ENCODE results near the gene SHMT1. TPM values are rescaled to one million over a fixed set of nuclear protein-coding genes. Genes with fewer than 3 reads are reported as not detected.
"Not testable (repeated sequence)": the region's sequence is repeated elsewhere in the genome, so short reads cannot be mapped to it uniquely, and the experiment has no call there.

Gene SHMT1
- total RNA-seq, 1 experiment from 2014 or later, result 62.7 TPM

DNA sequence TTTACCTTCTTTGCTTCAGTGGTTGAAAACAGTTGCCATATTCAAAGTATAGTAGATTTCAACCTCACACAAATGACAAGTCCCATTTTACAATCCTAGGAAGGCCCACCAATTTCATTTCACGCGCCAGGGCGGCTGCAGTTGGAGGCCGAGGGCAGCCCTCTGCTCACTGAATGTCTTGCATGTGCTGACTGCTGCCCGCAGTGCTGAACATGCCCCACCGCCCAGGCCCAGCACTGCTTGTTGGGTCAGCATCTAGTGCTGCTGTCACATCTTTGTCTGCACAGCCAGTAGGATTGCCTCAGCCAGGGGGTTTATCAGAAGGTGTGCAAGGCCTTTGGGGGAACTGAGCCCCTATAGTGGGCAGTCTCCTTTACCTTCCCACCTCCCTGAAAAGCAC is 36.8 kb downstream of the SHMT1 start:
- DNase-seq (ENCODE audit: low spot score), result no peak

DNA sequence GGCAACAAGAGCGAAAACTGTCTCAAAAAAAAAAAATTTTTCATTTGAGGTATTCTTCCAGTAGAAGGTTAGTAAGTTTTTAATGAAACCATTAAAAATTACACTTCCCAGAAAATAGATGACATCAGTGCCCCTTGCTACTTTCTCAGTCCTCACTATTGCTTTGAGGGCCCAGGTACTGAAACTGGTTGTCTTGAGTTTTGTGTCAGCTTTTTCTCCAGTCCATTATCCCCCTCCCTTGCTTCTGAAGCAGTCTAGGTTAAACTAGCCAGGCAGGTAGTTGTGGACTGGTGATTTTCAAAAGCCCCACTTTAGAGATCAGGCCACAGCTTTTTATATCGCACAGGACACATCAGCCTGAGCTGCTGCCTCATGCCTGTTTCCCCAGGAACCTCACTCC is 37.3 kb downstream of the SHMT1 start:
- no peak for DNase-seq (ENCODE audit: low spot score)

DNA sequence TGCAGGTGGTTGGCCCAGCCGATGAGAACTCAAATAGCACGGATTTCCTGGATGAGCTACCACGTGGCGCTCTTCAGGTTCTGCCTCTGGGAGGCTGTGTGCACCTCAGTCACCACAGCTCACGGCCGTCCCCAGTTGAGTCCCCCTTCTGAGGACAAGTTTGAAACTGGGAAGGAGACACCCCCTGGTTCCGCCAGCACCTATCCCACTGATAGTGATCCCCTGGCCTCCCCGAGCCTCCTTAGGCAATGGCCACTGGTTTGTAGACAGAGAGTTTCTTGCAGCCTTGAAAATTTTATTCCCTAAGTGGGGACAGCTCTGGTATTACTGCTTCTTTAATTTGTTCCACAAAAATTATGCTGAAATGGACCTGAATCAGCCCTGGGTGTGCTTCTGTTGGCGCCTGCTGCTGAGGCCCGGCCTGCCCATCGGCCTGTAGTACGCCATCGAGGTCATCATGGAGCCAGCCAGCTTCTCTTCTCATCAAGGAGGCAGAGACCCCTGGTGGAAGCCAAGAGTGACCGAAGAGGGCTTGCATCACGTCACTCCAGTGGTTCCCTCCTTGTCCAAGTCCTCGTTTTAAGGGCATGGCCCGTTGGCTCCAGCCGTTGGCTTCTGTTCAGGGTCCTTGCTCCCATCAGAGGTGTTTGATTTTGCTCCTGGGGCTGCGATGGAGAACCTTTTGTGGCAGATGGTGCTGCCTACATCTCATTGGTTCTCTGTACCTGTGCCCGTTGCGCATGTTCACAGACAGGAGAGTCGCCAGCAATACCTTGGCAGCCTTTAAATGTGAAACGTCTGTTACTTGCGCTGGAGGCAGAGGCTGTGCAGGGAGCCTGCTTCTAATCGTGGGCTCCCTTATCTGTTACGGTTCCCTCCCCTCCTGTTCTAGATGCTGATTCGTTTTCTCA is 39.0 kb downstream of the SHMT1 start:
- DNase-seq (ENCODE audit: low spot score), result no peak

DNA sequence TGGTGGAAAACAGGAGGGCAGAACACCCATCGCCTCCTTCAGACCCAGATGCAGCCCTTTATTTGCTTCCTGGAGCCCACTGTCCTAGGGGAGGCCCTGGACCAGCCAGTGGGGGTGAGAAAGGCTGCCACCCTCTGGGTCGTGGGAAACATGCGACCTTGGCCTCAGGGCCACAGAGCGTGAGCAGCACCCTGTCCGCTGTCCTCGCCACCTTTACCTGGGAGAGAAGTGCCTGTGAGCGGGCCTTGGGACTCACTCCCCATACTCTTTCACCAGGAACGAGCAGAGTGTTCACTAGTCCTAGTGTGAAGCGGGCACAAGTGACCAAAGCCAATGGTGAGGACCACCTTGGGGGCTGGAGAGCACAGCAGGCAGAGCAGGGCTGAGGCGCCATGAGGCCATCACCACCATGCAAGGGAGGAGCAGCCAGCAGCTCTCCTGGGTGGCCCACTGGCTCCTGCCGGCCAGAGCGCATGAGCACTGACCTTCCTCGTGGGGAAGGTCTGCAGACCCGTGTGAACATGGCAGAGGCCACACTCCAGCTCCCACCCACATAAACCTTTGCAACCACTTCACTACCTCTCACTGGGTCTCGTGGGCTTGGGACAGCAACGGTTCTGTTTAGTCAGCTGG is 39.7 kb downstream of the SHMT1 start:
- no peak for DNase-seq (ENCODE audit: low spot score)

DNA sequence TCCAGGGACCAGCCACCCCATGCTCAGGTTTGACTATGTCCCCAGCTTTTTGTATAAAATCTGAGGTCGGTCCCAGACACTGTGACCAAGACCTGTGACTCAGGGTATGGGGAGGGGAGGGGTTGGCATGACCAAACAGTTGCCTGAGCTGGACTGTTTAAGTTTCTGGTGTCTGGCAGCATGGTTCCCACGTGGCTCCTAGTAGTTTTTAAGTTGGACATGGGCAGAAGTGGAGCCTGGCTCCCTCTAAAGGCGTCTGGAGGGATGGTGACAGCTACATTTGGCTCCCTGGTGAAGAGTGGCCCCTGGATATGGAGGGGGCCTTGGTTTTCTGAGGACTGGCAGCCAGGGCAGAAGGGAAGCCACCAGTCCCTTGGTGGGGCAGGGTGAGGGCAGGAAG is 40.3 kb downstream of the SHMT1 start:
- DNase-seq (ENCODE audit: low spot score), result peak; percentile 15

DNA sequence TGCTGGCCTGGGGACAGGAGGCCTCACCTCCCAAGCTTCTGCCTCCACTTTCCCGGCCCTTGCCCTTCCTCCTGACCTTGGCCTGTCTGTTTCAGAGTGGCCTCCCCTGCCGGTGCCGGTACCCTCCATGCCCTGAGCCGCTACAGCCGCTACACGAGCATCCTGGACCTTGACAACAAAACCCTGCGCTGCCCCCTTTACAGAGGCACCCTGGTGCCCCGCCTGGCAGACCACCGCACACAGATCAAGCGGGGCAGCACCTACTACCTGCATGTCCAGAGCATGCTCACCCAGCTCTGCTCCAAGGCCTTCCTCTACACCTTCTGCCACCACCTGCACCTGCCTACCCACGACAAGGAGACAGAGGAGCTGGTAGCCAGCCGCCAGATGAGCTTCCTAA is 40.8 kb downstream of the SHMT1 start:
- no peak for DNase-seq (ENCODE audit: low spot score)

DNA sequence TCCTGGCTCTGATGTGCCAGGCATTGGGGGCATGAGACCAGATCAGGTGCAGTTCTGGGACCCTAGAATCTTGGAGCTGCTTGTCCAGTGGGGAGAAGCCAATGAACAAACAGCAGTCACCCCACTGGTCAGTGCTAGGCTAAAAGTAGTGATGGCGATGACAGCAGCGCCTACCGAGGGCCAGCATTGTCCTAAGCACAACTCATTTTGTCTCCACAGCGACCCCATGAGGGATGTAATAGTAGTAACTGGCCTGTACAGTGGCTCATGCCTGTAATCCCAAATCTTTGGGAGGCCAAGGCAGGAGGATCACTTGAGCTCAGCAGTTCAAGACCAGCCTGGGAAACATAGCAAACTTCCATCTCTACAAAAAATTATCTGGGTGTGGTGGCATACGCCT is 42.0 kb downstream of the SHMT1 start:
- DNase-seq (ENCODE audit: low spot score), result no peak

DNA sequence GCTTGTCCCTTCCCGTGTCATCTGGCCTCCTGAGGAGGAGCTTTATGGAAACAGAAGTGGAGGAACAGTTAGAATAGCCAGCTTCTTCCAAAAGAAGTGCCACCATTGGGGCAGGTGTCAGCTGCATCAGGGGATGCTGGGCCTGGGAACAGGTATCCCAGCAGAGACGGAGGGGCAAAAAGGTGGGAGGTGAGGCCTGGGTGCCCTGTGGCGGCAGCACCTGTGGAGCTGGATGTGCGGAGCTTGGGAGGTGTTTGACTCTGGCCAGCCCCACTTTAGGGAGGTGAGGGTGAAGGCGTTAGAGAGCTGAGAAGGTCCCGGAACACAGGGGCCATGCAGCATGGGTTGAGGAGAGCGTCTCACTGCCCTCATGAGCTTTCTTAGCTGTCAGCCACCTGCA is 43.0 kb downstream of the SHMT1 start:
- no peak for DNase-seq (ENCODE audit: low spot score)

DNA sequence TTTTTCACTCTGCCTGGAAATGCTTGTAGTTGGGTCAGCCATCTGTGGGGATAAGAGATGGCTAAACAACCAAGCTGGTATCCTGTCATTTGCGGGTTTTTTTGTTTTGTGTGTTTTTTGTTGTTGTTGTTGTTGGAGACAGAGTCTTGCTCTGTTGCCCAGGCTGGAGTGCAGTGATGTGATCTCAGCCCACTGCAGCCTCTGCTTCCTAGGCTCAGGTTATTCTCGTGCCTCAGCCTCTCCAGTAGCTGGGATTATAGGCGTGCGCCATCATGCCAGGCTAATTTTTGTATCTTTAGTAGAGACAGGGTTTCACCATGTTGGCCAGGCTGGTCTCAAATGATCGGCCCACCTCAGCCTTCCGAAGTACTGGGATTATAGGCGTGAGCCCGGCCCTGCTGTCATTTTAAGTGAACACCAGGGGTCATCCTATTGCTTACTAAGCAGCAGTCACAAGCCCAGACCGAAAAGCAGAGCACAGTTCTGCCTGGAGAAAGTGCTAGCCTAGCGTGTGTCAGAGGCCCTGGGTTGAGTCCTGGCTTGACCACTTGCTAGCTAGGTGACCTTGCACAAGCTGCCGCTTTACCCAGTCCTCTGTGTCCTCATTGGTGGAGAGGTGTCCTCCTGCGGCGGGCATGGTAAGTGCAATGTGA is 43.6 kb downstream of the SHMT1 start:
- no peak for DNase-seq (ENCODE audit: low spot score)

DNA sequence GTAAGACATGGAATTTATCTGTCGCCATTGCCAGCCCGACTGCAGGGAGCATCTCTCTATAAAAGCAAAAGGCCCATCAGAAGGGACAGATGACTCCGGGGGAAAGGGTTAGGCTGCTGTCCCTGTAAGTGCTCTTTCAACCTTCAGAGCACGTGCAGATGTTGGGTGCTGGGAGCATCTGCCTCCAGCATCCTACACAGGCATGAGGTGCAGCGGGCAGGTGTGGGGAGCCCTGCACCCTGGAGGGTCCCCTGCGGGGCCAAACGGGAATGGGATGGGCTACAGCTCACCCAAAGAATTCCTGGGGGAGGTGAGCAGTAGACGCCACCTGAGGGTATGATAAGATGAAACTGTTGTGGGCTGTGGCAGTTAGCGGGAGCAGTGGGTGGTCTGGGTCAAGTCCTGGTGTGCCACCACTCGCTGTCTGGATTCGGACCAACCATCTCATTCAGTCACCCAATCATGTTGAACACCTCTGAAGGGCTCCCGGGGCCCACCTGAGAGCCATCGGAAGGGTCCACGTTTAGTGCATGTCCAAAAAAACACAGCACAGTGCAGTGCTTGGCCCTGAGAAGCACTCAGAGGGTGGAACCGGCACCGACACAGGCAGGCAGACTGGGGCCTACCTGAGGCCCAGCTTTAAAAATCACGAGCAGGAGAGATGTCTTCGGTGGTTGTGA is 44.4 kb downstream of the SHMT1 start:
- no peak for DNase-seq (ENCODE audit: low spot score)

DNA sequence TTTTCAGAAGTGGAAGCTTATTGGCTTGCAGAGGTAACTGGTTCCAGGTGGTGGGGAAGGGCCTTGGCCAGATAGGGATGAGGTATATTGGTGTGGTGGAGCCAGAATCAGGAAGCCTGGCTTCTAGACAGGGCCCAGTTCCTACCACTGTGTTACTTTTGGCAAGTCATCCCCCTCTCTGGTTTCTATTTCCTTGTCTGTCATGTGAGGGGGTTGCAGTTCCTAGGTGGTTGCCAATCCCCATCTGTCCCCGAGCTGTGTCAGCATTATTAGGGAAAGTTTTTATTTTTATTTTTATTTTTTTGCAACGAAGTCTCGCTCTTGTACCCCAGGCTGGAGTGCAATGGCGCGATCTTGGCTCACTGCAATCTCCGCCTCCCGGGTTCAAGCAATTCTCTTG is 45.2 kb downstream of the SHMT1 start:
- DNase-seq (ENCODE audit: low spot score), result no peak

DNA sequence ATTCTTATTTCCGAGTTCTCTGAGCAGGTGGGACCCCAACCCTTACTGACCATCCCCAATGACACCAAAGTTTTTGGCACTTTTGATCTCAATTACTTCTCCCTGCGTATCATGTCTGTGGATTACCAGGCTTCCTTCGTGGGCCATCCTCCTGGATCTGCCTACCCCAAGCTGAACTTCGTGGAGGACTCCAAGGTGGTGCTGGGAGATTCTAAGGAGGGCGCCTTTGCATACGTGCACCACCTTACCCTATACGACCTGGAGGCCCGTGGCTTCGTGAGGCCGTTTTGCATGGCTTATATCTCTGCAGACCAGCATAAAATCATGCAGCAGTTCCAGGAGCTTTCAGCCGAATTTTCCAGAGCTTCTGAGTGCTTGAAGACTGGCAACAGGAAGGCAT is 47.4 kb downstream of the SHMT1 start:
- DNase-seq (ENCODE audit: low spot score), result no peak

DNA sequence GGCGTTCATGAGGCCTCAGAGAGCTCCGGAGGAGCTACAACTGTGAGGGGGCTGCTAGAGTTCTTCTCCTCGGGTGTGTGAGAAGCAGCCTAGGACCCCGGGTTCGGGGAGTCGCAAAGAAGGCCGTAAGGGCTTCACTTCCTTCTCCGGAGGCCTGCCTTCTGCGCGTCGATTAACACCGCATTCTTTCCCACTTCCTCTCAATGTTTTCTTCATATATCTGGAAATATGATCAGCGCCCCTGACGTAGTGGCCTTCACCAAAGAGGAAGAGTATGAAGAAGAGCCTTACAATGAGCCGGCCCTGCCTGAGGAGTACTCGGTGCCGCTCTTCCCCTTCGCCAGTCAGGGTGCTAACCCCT is 47.8 kb downstream of the SHMT1 start:
- no peak for DNase-seq (ENCODE audit: low spot score)

DNA sequence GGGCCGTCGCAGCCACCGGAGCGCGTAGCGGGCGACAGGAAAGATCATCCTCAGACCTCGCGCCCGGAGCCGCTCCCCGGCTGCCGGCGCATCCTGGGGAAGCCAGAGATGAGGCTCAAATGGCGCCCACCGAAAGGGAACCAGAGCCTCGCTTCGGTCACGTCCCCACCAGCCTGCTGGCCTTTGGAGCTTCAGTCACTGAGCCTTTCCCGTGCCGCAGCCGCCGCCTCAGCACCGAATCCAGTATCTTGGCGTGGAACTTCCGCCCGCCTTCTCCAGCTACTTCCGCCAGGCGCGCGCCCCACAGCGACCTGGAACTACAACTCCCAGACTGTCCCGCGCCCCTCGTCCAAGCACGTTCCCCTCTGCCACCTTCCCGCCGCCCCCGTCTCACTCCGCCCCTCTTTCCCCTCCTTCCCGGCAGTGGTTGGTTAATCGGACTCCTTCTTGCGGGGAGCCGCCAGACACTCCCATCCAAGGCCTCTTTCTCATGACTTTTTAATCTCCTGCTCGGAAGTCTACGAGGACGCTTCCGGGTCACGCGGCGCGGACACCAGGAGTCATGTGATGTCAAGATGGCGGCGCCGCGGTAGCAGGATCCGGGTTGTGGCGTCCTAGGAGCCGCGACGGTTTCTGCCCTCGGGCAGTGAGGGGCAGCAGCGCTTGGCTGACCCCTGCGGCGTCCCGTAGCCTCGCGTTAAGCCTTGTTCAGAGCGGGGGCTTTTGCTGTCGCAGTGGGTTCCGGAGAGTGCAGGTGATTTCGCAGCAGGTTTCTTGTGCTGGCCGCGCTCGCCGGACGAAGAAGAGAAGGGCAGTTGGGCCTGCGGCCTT is 48.4 kb downstream of the SHMT1 start, which contains the start of the genes SMCR8 and TOP3A:
TSS of gene SMCR8 (plus strand) at position 563 of the 831 bp plus-strand sequence. CDS start 497 bp downstream, outside the sequence.
TSS of gene TOP3A (minus strand) at position 264 of the 831 bp plus-strand sequence. CDS start at position 48, 216 bp downstream.
- peak; percentile 88 for DNase-seq (ENCODE audit: low spot score)

DNA sequence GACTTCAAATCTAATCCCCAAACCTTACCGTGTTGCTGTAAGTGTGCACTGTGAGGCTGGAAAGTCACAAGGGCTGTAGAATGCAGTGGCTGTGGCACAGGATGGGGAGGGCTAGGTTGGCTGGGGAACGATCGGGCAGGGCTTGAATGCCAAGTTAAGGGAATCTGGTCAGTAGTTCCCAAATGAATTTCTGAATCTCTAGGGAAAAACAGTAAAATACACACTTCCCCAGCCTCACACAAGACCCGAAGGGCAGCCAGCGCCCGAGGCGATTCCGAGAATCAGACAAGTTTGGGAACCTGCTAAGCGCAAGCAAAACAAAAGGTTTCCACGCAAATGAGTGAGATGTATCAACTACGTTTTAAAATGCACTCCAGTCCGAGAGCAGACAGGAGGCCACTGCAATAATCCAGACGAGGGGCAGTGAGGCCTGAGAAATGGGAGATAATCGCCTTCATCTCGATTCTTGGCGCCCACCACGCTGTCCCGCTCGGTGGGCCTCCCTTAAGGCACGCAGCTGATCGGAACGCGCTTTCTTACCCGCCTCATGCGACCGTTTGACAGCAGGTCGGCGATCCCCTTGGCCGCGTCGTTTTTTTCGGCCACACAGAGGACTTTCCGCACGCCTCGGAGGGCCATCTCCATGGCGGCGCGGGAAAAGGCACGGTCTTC is 49.2 kb downstream of the SHMT1 start:
- peak; percentile 12 for DNase-seq (ENCODE audit: low spot score)

DNA sequence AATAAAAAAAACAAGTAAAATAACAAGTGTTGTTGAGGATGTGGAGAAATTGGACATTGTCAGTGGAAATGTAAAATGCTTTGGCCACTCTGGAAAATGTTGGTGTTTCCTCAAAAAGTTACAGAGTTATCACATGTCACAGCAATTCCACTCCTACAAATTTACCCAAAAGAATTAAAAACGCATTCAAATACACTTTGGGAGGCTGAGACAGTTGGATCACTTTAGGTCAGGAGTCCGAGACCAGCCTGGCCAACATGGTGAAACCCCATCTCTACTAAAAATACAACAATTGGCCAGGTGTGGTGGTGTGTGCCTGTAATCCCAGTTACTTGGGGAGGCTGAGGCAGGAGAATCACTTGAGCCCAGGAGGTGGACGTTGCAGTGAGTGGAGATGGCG is 54.1 kb downstream of the SHMT1 start:
- DNase-seq (ENCODE audit: low spot score), result no peak

DNA sequence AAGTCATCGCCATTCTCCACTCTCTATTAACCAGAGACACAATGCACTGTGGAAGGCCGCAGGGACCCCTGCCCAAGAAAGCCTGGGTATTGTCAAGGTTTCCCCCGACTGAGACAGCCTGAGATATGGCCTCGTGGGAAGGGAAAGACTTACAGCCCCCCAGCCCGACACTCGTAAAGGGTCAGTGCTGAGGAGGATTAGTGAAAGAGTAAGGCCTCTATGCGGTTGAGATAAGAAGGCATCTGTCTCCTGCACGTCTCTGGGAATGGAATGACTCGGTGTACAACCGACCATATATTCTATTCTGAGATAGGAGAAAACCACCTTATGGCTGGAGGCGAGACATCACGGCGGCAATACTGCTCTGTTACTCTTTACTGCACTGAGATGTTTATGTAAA is 60.1 kb downstream of the SHMT1 start:
- DNase-seq (ENCODE audit: low spot score), result not testable (repeated sequence)

DNA sequence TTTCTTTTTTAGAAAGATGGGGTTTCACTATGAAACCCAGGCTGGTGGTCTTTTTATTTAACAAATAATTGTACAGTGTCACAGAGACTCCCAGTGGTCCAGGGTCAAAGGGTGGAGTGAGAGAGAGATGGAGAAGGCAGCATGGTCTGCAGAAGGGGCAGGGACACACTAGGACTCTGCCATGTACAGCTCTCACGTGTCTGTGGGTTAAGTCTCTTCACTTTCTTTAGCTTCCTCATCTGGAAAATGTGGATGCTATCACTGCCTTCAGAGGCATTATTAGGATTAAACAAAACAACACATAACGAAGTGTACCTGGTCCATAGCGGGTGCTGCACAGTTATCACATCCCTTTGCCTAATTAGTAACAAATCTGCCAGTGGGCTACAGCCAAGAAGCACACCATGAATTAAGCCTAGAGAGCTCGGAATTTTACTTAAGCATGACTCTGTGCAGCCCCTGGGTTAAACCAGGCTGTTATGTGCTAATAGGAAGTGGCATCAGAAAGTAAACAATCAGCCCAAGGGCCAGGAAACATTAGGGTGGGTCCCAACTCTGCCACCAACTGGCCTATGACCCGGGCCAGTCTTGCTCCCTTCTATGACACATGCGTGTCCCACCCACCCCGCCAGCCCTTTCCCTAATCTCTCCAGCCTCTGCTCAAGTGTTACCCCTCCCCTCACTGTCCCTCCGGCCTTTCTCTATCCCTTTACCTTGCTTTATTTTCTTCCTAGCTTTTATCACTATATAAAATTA is 62.4 kb downstream of the SHMT1 start:
- DNase-seq (ENCODE audit: low spot score), result peak; percentile 47

DNA sequence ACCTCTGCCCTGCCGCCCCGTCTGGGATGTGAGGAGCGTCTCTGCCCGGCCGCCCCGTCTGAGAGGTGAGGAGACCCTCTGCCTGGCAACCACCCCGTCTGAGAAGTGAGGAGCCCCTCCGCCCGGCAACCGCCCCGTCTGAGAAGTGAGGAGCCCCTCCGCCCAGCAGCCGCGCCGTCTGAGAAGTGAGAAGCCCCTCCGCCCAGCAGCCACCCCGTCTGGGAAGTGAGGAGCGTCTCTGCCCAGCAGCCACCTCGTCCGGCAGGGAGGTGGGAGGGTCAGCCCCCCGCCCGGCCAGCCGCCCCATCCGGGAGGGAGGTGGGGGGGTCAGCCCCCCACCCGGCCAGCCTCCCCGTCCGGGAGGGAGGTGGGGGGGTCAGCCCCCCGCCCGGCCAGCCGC is 65.3 kb downstream of the SHMT1 start:
- not testable (repeated sequence) for DNase-seq (ENCODE audit: low spot score)

Data from HT-29 (cell line).